ENCODE results near the gene RAD51. TPM values are rescaled to one million over a fixed set of nuclear protein-coding genes. Genes with fewer than 3 reads are reported as not detected.

Gene RAD51
- total RNA-seq, 1 donor: 1.8 TPM

DNA sequence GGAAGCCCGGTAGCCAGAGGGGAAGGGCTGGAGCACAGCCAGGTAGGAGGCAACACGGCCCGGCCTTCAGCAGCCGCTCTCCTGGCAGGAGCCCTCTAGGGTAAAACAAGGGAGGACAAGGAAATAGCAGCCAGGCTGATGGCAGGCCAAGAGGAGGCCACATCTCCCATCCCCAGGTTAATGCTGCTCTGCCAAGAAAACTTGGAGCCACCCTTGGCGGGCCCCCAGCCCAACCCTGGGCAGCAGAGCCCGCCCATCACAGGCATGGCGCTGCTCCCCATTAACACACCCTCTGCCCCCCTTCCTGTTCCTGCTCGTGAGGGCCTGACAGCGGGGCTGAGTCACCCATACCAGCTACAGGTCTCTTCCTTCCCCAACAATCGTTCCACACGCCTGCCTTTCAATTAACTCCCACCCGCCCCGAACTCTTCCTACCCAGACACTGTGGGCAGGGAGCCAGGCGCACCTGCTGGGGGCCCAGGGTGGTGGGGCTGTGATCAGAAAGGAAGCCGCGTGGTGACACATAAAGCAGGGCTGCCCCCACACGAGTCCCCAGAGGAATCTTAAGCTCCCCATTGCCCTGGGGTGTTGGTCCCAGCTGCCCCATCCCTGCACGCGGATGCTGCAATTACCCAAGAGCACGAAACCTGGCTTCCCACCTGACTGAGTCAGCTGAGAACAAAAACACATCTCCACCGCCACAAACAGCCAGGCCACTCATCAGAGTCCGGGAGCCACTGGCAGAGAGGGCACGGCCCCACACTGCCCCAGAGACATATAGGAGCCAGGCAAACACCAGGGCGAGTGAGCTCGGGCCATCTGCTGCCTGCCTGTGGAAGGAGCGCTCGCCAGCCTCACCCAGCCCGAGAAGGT, 74.5 kb downstream of the RAD51 start, which contains the start of gene C15orf62:
TSS of gene C15orf62 (plus strand) at position 707 of the 873 bp plus-strand sequence. CDS start 516 bp downstream, outside the sequence.
- H3K36me3 ChIP-seq (ENCODE audit: insufficient read depth, low read length): peaks cover 36% of the 10 kb centered on the region
- H3K27ac ChIP-seq (ENCODE audit: low read depth, low read length): no peak within 1 kb of the TSS
- no peak within 1 kb of the TSS for H3K4me2 ChIP-seq (ENCODE audit: insufficient read depth, low read length)
- H3K9me3 ChIP-seq (ENCODE audit: low read depth, low read length): no peaks in the 10 kb centered on the region
- peaks cover 16% of the 10 kb centered on the region for H4K20me1 ChIP-seq (ENCODE audit: insufficient read depth, low read length)
- TF ChIP-seq, protein P1, sequence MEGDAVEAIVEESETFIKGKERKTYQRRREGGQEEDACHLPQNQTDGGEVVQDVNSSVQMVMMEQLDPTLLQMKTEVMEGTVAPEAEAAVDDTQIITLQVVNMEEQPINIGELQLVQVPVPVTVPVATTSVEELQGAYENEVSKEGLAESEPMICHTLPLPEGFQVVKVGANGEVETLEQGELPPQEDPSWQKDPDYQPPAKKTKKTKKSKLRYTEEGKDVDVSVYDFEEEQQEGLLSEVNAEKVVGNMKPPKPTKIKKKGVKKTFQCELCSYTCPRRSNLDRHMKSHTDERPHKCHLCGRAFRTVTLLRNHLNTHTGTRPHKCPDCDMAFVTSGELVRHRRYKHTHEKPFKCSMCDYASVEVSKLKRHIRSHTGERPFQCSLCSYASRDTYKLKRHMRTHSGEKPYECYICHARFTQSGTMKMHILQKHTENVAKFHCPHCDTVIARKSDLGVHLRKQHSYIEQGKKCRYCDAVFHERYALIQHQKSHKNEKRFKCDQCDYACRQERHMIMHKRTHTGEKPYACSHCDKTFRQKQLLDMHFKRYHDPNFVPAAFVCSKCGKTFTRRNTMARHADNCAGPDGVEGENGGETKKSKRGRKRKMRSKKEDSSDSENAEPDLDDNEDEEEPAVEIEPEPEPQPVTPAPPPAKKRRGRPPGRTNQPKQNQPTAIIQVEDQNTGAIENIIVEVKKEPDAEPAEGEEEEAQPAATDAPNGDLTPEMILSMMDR (IDR thresholded peaks at IDR 0.05; ENCODE audit: extremely low read depth, low read depth, low read length): no peak
- no peak within 1 kb of the TSS for H2AFZ ChIP-seq (ENCODE audit: low read length)
- no peak within 1 kb of the TSS for H3K4me3 ChIP-seq (ENCODE audit: insufficient read depth, low read length)
- H3K4me1 ChIP-seq (ENCODE audit: insufficient read depth, low read length): peaks cover 28% of the 10 kb centered on the region
- H3K79me2 ChIP-seq (ENCODE audit: insufficient read depth, low read length): no peaks in the 10 kb centered on the region
- no peaks in the 10 kb centered on the region for H3K27me3 ChIP-seq (ENCODE audit: insufficient read depth, low read length)
- peak; percentile 84 for DNase-seq (ENCODE audit: insufficient read length, low spot score, missing footprints)

DNA sequence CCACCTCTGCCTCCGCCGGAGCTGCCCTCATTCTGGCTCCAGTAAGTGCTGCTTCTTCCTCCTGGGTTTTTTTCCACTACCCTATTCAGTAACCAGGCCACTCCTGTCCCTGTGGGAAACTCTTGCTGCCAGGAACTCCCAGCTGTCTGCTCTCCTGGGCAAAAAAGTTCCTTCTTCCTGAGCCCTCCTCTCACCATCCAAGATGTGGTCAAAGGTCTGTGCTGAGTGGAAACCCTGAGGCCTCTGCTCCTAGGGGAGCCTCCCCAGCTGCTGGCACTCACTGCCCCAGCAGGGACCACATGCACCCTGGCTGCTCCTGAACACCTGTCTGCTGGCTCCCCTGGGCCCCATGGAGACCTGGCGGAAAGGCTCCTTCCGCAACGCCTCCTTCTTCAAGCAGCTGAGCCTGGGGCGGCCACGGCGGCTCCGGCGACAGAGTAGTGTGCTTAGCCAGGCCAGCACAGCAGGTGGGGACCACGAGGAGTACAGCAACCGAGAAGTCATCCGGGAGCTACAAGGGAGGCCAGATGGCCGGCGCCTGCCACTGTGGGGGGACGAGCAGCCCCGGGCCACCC, 75.3 kb downstream of the RAD51 start:
- Histone ChIP-seq H3K4me1 (ENCODE audit: insufficient read depth, low read length) (peaks cover 20% of the 10 kb centered on the region), H3K27ac (ENCODE audit: low read depth, low read length) (no peak overlapping the region), H3K79me2 (ENCODE audit: insufficient read depth, low read length) (no peaks in the 10 kb centered on the region), H3K27me3 (ENCODE audit: insufficient read depth, low read length) (no peaks in the 10 kb centered on the region), H3K4me3 (ENCODE audit: insufficient read depth, low read length) (no peak overlapping the region), H3K36me3 (ENCODE audit: insufficient read depth, low read length) (peaks cover 43% of the 10 kb centered on the region), H2AFZ (ENCODE audit: low read length) (no peak overlapping the region), H4K20me1 (ENCODE audit: insufficient read depth, low read length) (peaks cover 16% of the 10 kb centered on the region), H3K9me3 (ENCODE audit: low read depth, low read length) (no peaks in the 10 kb centered on the region), H3K4me2 (ENCODE audit: insufficient read depth, low read length) (no peak overlapping the region)
- TF ChIP-seq, protein P1 (IDR thresholded peaks at IDR 0.05; ENCODE audit: extremely low read depth, low read depth, low read length): no peak
- DNase-seq (ENCODE audit: insufficient read length, low spot score, missing footprints): no peak

DNA sequence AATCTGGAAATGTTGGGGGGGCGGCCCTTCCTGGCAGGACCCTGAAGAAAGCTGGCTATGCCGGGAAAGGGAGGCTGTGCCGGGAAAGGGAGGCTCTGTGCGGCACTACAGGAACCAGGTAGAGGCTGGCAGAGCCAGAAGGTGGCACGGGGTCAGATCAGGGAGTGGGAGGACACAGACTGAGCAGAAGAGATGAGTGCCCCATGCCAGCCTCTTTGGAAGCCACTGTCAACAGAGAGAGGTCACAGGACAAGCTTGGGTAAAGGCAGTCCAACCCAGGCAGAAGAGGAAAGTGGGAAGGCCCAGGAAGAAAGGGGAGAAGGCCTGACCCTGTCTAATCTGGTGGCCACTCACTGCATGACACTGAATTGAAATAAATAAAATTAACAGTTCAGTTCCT, 76.3 kb downstream of the RAD51 start:
- Histone ChIP-seq H2AFZ (ENCODE audit: low read length) (no peak overlapping the region), H3K4me3 (ENCODE audit: insufficient read depth, low read length) (no peak overlapping the region), H3K36me3 (ENCODE audit: insufficient read depth, low read length) (peaks cover 52% of the 10 kb centered on the region), H3K27ac (ENCODE audit: low read depth, low read length) (no peak overlapping the region), H3K79me2 (ENCODE audit: insufficient read depth, low read length) (no peaks in the 10 kb centered on the region), H3K4me1 (ENCODE audit: insufficient read depth, low read length) (peaks cover 11% of the 10 kb centered on the region), H3K27me3 (ENCODE audit: insufficient read depth, low read length) (no peaks in the 10 kb centered on the region), H3K4me2 (ENCODE audit: insufficient read depth, low read length) (no peak overlapping the region), H3K9me3 (ENCODE audit: low read depth, low read length) (no peaks in the 10 kb centered on the region), H4K20me1 (ENCODE audit: insufficient read depth, low read length) (peaks cover 9% of the 10 kb centered on the region)
- no peak for DNase-seq (ENCODE audit: insufficient read length, low spot score, missing footprints)
- TF ChIP-seq, protein P1 (IDR thresholded peaks at IDR 0.05; ENCODE audit: extremely low read depth, low read depth, low read length): no peak

DNA sequence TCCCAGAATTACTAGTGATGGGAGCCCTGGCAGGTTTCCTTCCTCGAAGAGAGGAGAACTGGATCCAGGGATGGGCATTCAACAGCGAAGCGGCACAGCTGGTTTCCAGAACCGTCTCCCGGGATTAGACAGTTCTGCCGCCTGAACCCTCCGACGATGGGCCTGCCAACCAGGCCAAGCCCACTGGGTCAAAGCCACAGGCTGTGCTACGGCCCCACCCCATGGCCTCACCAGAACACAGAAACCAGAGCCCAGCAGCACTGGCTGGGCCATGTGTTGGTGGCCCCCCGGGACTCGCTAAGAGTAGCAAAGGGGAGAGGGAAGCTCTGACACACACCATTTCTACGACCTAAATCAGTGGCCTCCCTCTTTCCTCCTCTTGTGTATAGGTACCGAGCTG, 77.0 kb downstream of the RAD51 start:
- H3K9me3 ChIP-seq (ENCODE audit: low read depth, low read length): no peaks in the 10 kb centered on the region
- TF ChIP-seq, protein P1 (IDR thresholded peaks at IDR 0.05; ENCODE audit: extremely low read depth, low read depth, low read length): no peak
- no peak overlapping the region for H3K4me3 ChIP-seq (ENCODE audit: insufficient read depth, low read length)
- peaks cover 9% of the 10 kb centered on the region for H4K20me1 ChIP-seq (ENCODE audit: insufficient read depth, low read length)
- H3K4me2 ChIP-seq (ENCODE audit: insufficient read depth, low read length): no peak overlapping the region
- H3K79me2 ChIP-seq (ENCODE audit: insufficient read depth, low read length): no peaks in the 10 kb centered on the region
- H3K27me3 ChIP-seq (ENCODE audit: insufficient read depth, low read length): no peaks in the 10 kb centered on the region
- peaks cover 52% of the 10 kb centered on the region for H3K36me3 ChIP-seq (ENCODE audit: insufficient read depth, low read length)
- H3K4me1 ChIP-seq (ENCODE audit: insufficient read depth, low read length): peaks cover 11% of the 10 kb centered on the region
- H3K27ac ChIP-seq (ENCODE audit: low read depth, low read length): no peak overlapping the region
- DNase-seq (ENCODE audit: insufficient read length, low spot score, missing footprints): peak; percentile 92
- H2AFZ ChIP-seq (ENCODE audit: low read length): no peak overlapping the region
